Activated CD4-positive, alpha-beta T cell treated with anti-CD3 and anti-CD28 coated beads, Interleukin-2, amount 50 U/mL, for 24 hours (primary cell): ENCODE data around the gene DPH7.
A peak's percentile ranks its signal among the peaks of the same experiment; 100 is the strongest.
"Not testable (repeated sequence)": the region's sequence is repeated elsewhere in the genome, so short reads cannot be mapped to it uniquely, and the experiment has no call there.

Experiments used
- DNase-seq, 2 donors: peaks; one replicate each; pipeline ENCODE4 v3.0.0-alpha.2; 2020; ENCODE audit warnings: low read depth in 1 of 2, low spot score in 1 of 2

The DPH7 gene

DNA sequence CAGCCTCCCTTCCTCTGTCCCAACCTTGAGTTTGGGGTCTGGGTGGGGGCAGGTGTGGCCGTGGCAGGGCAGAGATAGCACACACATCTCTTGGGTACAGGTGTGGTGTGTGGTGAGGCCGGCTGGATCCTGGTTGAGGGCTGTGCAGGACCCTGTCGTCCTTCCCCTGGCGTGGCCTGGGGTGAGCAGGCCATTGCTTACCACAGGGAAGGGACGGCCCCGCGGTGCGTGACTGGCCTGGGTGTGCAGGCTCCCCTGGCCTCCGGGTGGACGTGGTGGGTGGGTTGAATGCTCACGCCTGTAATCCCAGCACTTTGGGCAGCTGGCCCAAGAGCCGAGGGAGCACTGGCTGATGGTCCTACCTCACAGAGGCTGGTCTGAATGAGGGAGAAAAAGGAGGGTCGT lies 28.0 kb upstream of the DPH7 start:
- DNase-seq: no peak

DNA sequence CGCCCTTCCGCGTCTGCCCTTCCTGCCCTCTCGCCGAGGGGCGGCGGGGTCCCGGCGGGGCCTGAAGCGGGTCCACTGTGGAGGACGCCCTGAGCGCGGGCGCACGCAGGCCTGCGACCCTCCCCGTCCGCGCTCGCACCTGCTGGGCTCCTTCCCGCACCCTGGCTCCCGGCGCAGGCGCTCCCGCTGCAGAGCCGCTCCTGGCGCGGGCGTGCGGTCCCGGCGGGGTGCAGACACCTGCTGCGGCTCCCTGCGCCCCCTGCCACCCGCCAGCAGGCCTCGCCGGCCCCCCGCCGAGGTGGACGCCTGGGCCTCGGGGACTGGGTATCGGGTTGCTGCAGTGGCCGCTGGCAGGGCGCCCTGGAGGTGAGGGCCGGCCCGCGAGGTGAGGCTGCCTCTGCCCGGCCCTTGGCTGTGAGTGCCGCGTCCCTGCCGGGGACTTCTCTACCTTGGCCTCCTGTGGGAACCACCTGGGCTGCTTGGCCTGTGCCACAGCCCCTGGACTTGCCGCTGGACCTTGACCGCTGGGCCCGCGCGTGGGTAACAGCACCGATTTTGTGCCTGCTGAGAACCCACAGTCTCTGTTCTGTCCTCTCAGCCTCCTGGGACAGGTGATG lies 27.4 kb upstream of the DPH7 start:
- DNase-seq: no peak

DNA sequence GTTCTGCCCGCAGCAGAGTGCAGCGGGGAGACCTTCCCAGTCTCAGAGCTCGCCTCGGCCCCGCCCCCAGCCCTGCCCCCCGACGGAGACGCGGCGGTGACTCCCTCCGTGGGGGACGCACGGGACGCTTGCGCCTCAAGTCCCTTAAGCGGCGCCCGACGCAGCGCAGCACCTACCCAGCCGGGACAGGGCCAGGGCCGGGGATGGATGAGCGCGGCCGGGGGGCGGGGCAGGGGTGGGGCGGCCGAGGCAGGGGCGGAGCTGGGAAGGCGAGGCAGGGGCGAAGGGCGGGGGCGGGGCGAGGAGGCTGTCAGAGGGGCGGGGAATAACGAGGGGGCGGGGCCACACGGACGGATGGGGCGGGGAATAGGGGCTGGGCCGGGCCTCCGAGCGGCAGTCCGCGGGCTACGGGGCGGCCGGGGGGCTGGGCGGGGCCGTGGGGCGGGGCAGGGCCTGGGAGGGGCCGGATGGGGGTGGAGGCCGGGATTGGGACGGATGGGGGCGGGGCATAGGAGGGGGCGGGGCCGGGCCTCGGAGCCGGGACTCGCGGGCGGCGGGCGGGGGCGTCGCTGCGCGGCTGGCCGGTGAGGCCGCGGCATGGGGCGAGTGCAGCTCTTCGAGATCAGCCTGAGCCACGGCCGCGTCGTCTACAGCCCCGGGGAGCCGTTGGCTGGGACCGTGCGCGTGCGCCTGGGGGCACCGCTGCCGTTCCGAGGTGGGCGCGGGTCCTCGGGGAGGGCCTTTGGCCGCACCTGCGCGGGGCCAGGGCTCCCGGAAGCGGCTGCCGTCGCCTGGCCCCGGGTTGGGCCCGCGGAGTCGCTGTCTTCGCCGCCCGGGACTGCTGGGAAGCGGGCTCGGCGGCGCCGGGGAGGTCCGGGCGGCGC lies 26.6 kb upstream of the DPH7 start, which contains the start of gene ARRDC1:
TSS of gene ARRDC1 (plus strand) at position 566 of the 884 bp plus-strand sequence. CDS start at position 598, 32 bp downstream.
- peak; percentile 86 to 87 for DNase-seq

- no peak for DNase-seq
These were observed 25.8 kb upstream of the DPH7 start for GRCh38 chr9:137604345-137605086.

GRCh38 chr9:137603879-137604278 lies 25.2 kb upstream of the DPH7 start:
- DNase-seq: no peak

- DNase-seq: no peak
These were observed 23.9 kb upstream of the DPH7 start for GRCh38 chr9:137602661-137603060.

GRCh38 chr9:137598943-137599342 lies 20.2 kb upstream of the DPH7 start:
- DNase-seq: no peak

GRCh38 chr9:137596577-137596976 lies 17.9 kb upstream of the DPH7 start:
- not testable (repeated sequence) for DNase-seq

DNA sequence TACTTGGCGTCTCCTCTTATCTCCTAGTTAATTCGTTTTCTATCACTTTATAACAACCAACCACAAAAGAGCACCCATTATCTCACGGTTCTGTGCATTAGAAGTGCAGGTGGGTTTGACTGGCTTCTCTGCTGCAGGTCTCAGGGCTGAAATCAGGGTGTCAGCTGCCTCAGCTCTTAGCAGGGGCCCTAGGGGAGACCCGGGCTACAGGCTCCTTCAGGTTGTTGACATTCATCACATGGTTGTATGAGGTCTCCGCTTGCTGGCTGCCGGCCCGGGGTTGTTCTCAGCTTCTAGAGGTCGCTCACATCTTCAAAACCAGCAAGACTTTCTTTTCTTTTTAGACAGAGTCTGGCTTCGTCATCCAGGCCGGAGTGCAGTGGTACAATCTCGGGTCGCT lies 14.5 kb upstream of the DPH7 start:
- DNase-seq: no peak

- DNase-seq: no peak
These were observed 14.0 kb upstream of the DPH7 start for GRCh38 chr9:137592767-137593166.

- DNase-seq: peak; percentile 82 to 83
These were observed 12.0 kb upstream of the DPH7 start, which contains the start of gene ZMYND19 for GRCh38 chr9:137590469-137591383. Gene ZMYND19, minus strand, starts transcription at chr9:137590512. Its CDS starts 249 bp downstream, at chr9:137590263.

- no peak for DNase-seq
These were observed 11.4 kb upstream of the DPH7 start for GRCh38 chr9:137590123-137590468.

- no peak for DNase-seq
These were observed 10.9 kb upstream of the DPH7 start for GRCh38 chr9:137589441-137590122.

GRCh38 chr9:137588891-137589290 lies 10.2 kb upstream of the DPH7 start:
- no peak for DNase-seq

DNA sequence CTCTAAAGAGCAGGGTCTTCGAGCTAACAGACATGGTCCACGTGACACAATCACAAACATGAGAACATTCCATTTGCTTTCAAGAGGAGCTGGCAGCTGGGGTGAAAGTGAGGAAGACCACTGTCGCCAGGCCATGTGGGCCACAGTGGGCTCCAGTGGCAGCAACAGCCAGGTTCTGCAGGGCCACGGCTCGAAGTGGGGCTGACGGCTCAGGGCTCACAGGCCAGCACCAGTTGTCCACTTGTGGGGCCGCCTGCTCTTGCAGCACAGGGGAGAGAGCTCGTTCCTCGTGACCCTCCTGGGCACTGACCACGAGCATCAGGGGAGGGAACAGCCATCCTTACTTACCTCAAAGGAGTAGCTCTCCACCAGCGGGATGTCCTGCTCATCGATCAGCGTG lies 9.6 kb upstream of the DPH7 start:
- no peak for DNase-seq

GRCh38 chr9:137586854-137587253 lies 8.1 kb upstream of the DPH7 start:
- no peak for DNase-seq

DNA sequence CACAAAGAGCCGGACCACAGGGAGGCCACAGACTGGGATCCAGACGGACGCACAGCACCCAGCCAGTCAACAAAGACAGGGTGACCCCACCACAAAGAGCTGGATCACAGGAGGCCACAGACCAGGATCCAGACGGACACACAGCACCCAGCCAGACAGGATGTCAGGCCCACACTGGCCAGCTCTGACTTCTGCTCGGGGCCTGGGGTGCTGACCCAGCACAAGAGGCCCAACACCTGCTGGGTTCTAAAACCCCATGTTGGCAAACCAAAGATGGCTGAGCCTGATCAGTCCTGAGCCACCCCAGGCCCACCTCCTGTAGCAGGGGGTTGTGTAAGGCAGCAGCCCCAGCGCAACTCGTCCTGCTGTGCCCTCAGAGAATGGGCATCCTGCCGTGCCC lies 5.2 kb upstream of the DPH7 start:
- no peak for DNase-seq

GRCh38 chr9:137583347-137583746 lies 4.6 kb upstream of the DPH7 start:
- no peak for DNase-seq

- no peak for DNase-seq
These were observed 3.6 kb upstream of the DPH7 start for GRCh38 chr9:137582286-137582860.
